ENCODE data around the gene HIRA.

Gene HIRA

GRCh38 chr22:19466848-19467752 is 35.6 kb upstream of the HIRA start:
- Histone ChIP-seq H3K14ac (ENCODE audit: low read length) (no peak overlapping the region), H3K4ac (ENCODE audit: low read length) (no peak overlapping the region), H3K9ac (ENCODE audit: low read depth, low read length, poor library complexity) (no peak overlapping the region), H2AFZ (ENCODE audit: low read length) (no peak overlapping the region), H2AK5ac (ENCODE audit: low read depth, low read length) (no peak overlapping the region), H2BK120ac (ENCODE audit: low read depth, low read length) (no peak overlapping the region), H3K4me2 (ENCODE audit: insufficient read depth, low read length, poor library complexity, severe bottlenecking) (no peak overlapping the region), H2BK15ac (ENCODE audit: low read length) (no peak overlapping the region), H3K36me3 (replicated peaks in 1 of 2; ENCODE audit: control insufficient read depth in 2 of 2, insufficient read depth in 2 of 2, low read length in 2 of 2) (peaks cover 62 to 100% of the 10 kb centered on the region in 2 donors), H3K4me1 (ENCODE audit: control insufficient read depth in 2 of 2, insufficient read depth in 1 of 2, low read depth in 1 of 2, low read length in 2 of 2) (peaks cover 0 to 2% of the 10 kb centered on the region in 2 donors), H3K27ac (replicated peaks; ENCODE audit: low read length) (no peak overlapping the region), H4K91ac (ENCODE audit: low read depth, low read length, poor library complexity) (no peak overlapping the region), H2BK5ac (ENCODE audit: low read length) (no peak overlapping the region), H3K18ac (ENCODE audit: low read length) (no peak overlapping the region), H3K23ac (ENCODE audit: low read depth, low read length, poor library complexity) (no peak overlapping the region), H3K27me3 (ENCODE audit: control insufficient read depth in 3 of 3, insufficient read depth in 3 of 3, low read depth in 1 of 3, low read length in 3 of 3) (no peaks in the 10 kb centered on the region), H4K8ac (ENCODE audit: low read depth, low read length) (no peak overlapping the region), H2BK12ac (ENCODE audit: low read length) (no peak overlapping the region), H3K9me3 (replicated peaks in 1 of 2; ENCODE audit: control insufficient read depth in 2 of 2, insufficient read depth in 1 of 2, low read depth in 1 of 2, low read length in 2 of 2) (peaks cover 0 to 3% of the 10 kb centered on the region in 2 donors), H3K4me3 (ENCODE audit: low read length in 2 of 2) (no peak overlapping the region), H3K79me1 (ENCODE audit: low read depth, low read length) (peaks cover 2% of the 10 kb centered on the region)
- DNase-seq (ENCODE audit: low spot score): no peak
- WGBS, 2 donors (ENCODE audit: extremely low coverage in 2 of 2, insufficient read length in 2 of 2, insufficient replicate concordance in 1 of 2): no CpG with 5 or more reads among the region's 9 CpGs

GRCh38 chr22:19466126-19466716 is 34.7 kb upstream of the HIRA start:
- Histone ChIP-seq H3K79me1 (ENCODE audit: low read depth, low read length) (peaks cover 2% of the 10 kb centered on the region), H3K36me3 (replicated peaks in 1 of 2; ENCODE audit: control insufficient read depth in 2 of 2, insufficient read depth in 2 of 2, low read length in 2 of 2) (peaks cover 55 to 99% of the 10 kb centered on the region in 2 donors), H2BK12ac (ENCODE audit: low read length) (no peak overlapping the region), H4K91ac (ENCODE audit: low read depth, low read length, poor library complexity) (no peak overlapping the region), H4K8ac (ENCODE audit: low read depth, low read length) (no peak overlapping the region), H3K18ac (ENCODE audit: low read length) (no peak overlapping the region), H3K27ac (replicated peaks; ENCODE audit: low read length) (no peak overlapping the region), H2AK5ac (ENCODE audit: low read depth, low read length) (no peak overlapping the region), H3K4me1 (ENCODE audit: control insufficient read depth in 2 of 2, insufficient read depth in 1 of 2, low read depth in 1 of 2, low read length in 2 of 2) (peaks cover 0 to 2% of the 10 kb centered on the region in 2 donors), H3K4me2 (ENCODE audit: insufficient read depth, low read length, poor library complexity, severe bottlenecking) (no peak overlapping the region), H3K9ac (ENCODE audit: low read depth, low read length, poor library complexity) (no peak overlapping the region), H3K14ac (ENCODE audit: low read length) (no peak overlapping the region), H3K27me3 (ENCODE audit: control insufficient read depth in 3 of 3, insufficient read depth in 3 of 3, low read depth in 1 of 3, low read length in 3 of 3) (no peaks in the 10 kb centered on the region), H2BK120ac (ENCODE audit: low read depth, low read length) (no peak overlapping the region), H2BK5ac (ENCODE audit: low read length) (no peak overlapping the region), H2AFZ (ENCODE audit: low read length) (no peak overlapping the region), H2BK15ac (ENCODE audit: low read length) (no peak overlapping the region), H3K4me3 (ENCODE audit: low read length in 2 of 2) (no peak overlapping the region), H3K9me3 (replicated peaks in 1 of 2; ENCODE audit: control insufficient read depth in 2 of 2, insufficient read depth in 1 of 2, low read depth in 1 of 2, low read length in 2 of 2) (peaks cover 0 to 3% of the 10 kb centered on the region in 2 donors), H3K4ac (ENCODE audit: low read length) (no peak overlapping the region), H3K23ac (ENCODE audit: low read depth, low read length, poor library complexity) (no peak overlapping the region)
- no peak for DNase-seq (ENCODE audit: low spot score)
- no CpG with 5 or more reads among the region's 14 CpGs for WGBS, 2 donors (ENCODE audit: extremely low coverage in 2 of 2, insufficient read length in 2 of 2, insufficient replicate concordance in 1 of 2)

- peaks cover 0 to 3% of the 10 kb centered on the region in 2 donors for H3K9me3 ChIP-seq (replicated peaks in 1 of 2; ENCODE audit: control insufficient read depth in 2 of 2, insufficient read depth in 1 of 2, low read depth in 1 of 2, low read length in 2 of 2)
- no peak overlapping the region for H2BK120ac ChIP-seq (ENCODE audit: low read depth, low read length)
- H2BK12ac ChIP-seq (ENCODE audit: low read length): no peak overlapping the region
- H3K18ac ChIP-seq (ENCODE audit: low read length): no peak overlapping the region
- H4K91ac ChIP-seq (ENCODE audit: low read depth, low read length, poor library complexity): no peak overlapping the region
- H3K4me3 ChIP-seq (ENCODE audit: low read length in 2 of 2): no peak overlapping the region
- H2AFZ ChIP-seq (ENCODE audit: low read length): no peak overlapping the region
- H3K27me3 ChIP-seq (ENCODE audit: control insufficient read depth in 3 of 3, insufficient read depth in 3 of 3, low read depth in 1 of 3, low read length in 3 of 3): no peaks in the 10 kb centered on the region
- no peak overlapping the region for H2AK5ac ChIP-seq (ENCODE audit: low read depth, low read length)
- peaks cover 0 to 2% of the 10 kb centered on the region in 2 donors for H3K4me1 ChIP-seq (ENCODE audit: control insufficient read depth in 2 of 2, insufficient read depth in 1 of 2, low read depth in 1 of 2, low read length in 2 of 2)
- H3K9ac ChIP-seq (ENCODE audit: low read depth, low read length, poor library complexity): no peak overlapping the region
- H3K23ac ChIP-seq (ENCODE audit: low read depth, low read length, poor library complexity): no peak overlapping the region
- no peak overlapping the region for H3K4me2 ChIP-seq (ENCODE audit: insufficient read depth, low read length, poor library complexity, severe bottlenecking)
- H4K8ac ChIP-seq (ENCODE audit: low read depth, low read length): no peak overlapping the region
- no peak overlapping the region for H2BK5ac ChIP-seq (ENCODE audit: low read length)
- H3K36me3 ChIP-seq (replicated peaks in 1 of 2; ENCODE audit: control insufficient read depth in 2 of 2, insufficient read depth in 2 of 2, low read length in 2 of 2): peaks cover 48 to 99% of the 10 kb centered on the region in 2 donors
- H3K79me1 ChIP-seq (ENCODE audit: low read depth, low read length): peaks cover 2% of the 10 kb centered on the region
- no peak for DNase-seq (ENCODE audit: low spot score)
- H2BK15ac ChIP-seq (ENCODE audit: low read length): no peak overlapping the region
- WGBS, 2 donors (ENCODE audit: extremely low coverage in 2 of 2, insufficient read length in 2 of 2, insufficient replicate concordance in 1 of 2): no CpG with 5 or more reads among the region's 4 CpGs
- no peak overlapping the region for H3K14ac ChIP-seq (ENCODE audit: low read length)
- no peak overlapping the region for H3K4ac ChIP-seq (ENCODE audit: low read length)
- H3K27ac ChIP-seq (replicated peaks; ENCODE audit: low read length): no peak overlapping the region
Observed at GRCh38 chr22:19464975-19465374, 33.4 kb upstream of the HIRA start.

- Histone ChIP-seq H3K36me3 (replicated peaks in 1 of 2; ENCODE audit: control insufficient read depth in 2 of 2, insufficient read depth in 2 of 2, low read length in 2 of 2) (peaks cover 44 to 96% of the 10 kb centered on the region in 2 donors), H3K79me1 (ENCODE audit: low read depth, low read length) (peaks cover 2% of the 10 kb centered on the region), H3K27me3 (ENCODE audit: control insufficient read depth in 3 of 3, insufficient read depth in 3 of 3, low read depth in 1 of 3, low read length in 3 of 3) (no peaks in the 10 kb centered on the region), H3K4ac (ENCODE audit: low read length) (no peak overlapping the region), H2BK15ac (ENCODE audit: low read length) (no peak overlapping the region), H2BK5ac (ENCODE audit: low read length) (no peak overlapping the region), H3K18ac (ENCODE audit: low read length) (no peak overlapping the region), H3K9ac (ENCODE audit: low read depth, low read length, poor library complexity) (no peak overlapping the region), H3K27ac (replicated peaks; ENCODE audit: low read length) (no peak overlapping the region), H2AFZ (ENCODE audit: low read length) (no peak overlapping the region), H4K8ac (ENCODE audit: low read depth, low read length) (no peak overlapping the region), H3K23ac (ENCODE audit: low read depth, low read length, poor library complexity) (no peak overlapping the region), H2BK120ac (ENCODE audit: low read depth, low read length) (no peak overlapping the region), H3K4me3 (ENCODE audit: low read length in 2 of 2) (no peak overlapping the region), H3K9me3 (replicated peaks in 1 of 2; ENCODE audit: control insufficient read depth in 2 of 2, insufficient read depth in 1 of 2, low read depth in 1 of 2, low read length in 2 of 2) (peaks cover 0 to 3% of the 10 kb centered on the region in 2 donors), H2BK12ac (ENCODE audit: low read length) (no peak overlapping the region), H2AK5ac (ENCODE audit: low read depth, low read length) (no peak overlapping the region), H3K14ac (ENCODE audit: low read length) (no peak overlapping the region), H4K91ac (ENCODE audit: low read depth, low read length, poor library complexity) (no peak overlapping the region), H3K4me2 (ENCODE audit: insufficient read depth, low read length, poor library complexity, severe bottlenecking) (no peak overlapping the region), H3K4me1 (ENCODE audit: control insufficient read depth in 2 of 2, insufficient read depth in 1 of 2, low read depth in 1 of 2, low read length in 2 of 2) (peaks cover 0 to 2% of the 10 kb centered on the region in 2 donors)
- no peak for DNase-seq (ENCODE audit: low spot score)
- no CpG with 5 or more reads among the region's 1 CpG for WGBS, 2 donors (ENCODE audit: extremely low coverage in 2 of 2, insufficient read length in 2 of 2, insufficient replicate concordance in 1 of 2)
Observed at GRCh38 chr22:19464546-19464945, 33.0 kb upstream of the HIRA start.

Data from neuronal stem cell (in vitro differentiated cells).